ENCODE results near the gene SCFD2. TPM values are rescaled to one million over a fixed set of nuclear protein-coding genes. Genes with fewer than 3 reads are reported as not detected.

Gene SCFD2
- polyA plus RNA-seq, 1 donor from 2014 or later = 5.0 TPM

- H3K9me3 ChIP-seq (ENCODE audit: low read length) = no peaks in the 10 kb centered on the region
- H3K4me2 ChIP-seq (ENCODE audit: low read length) = no peak overlapping the region
- TF ChIP-seq EZH2 (IDR thresholded peaks at IDR 0.05; ENCODE audit: borderline replicate concordance, insufficient read depth, low read length, poor library complexity, severe bottlenecking) = no peak
- TF ChIP-seq RAD21 (conservative IDR thresholded peaks at IDR 0.05) = no peak
- no peak for TF ChIP-seq POLR2AphosphoS5 (IDR thresholded peaks at IDR 0.05)
- no peak for TF ChIP-seq REST (IDR thresholded peaks at IDR 0.05; ENCODE audit: borderline replicate concordance)
- TF ChIP-seq SMC3 (conservative IDR thresholded peaks at IDR 0.05; ENCODE audit: poor library complexity) = no peak
- TF ChIP-seq CTCF (IDR thresholded peaks at IDR 0.05; ENCODE audit: poor library complexity, severe bottlenecking) = no peak
- no peak for TF ChIP-seq MXI1 (conservative IDR thresholded peaks at IDR 0.05; ENCODE audit: poor library complexity, severe bottlenecking)
- TF ChIP-seq TAF1 (IDR thresholded peaks at IDR 0.05; ENCODE audit: low read depth) = no peak
- TF ChIP-seq EP300 (conservative IDR thresholded peaks at IDR 0.05; ENCODE audit: poor library complexity, severe bottlenecking) = no peak
- no peak overlapping the region for H2AFZ ChIP-seq (ENCODE audit: low read depth, low read length)
- no peak overlapping the region for H3K9ac ChIP-seq (ENCODE audit: low read length)
- no peaks in the 10 kb centered on the region for H3K36me3 ChIP-seq (ENCODE audit: insufficient read depth, low read length)
- H3F3A ChIP-seq (ENCODE audit: insufficient read depth, low read length, poor library complexity, severe bottlenecking) = no peaks in the 10 kb centered on the region
- no peaks in the 10 kb centered on the region for H3K79me2 ChIP-seq (replicated peaks; ENCODE audit: insufficient read depth, low read length)
- H3K27me3 ChIP-seq (ENCODE audit: insufficient read depth, low read depth, low read length) = no peaks in the 10 kb centered on the region
- H3K27ac ChIP-seq (ENCODE audit: low read length) = no peak overlapping the region
- no peaks in the 10 kb centered on the region for H3K9me2 ChIP-seq (ENCODE audit: insufficient read depth, low read length)
- no peaks in the 10 kb centered on the region for H4K20me1 ChIP-seq (ENCODE audit: insufficient read depth)
- no peak overlapping the region for H3K4me3 ChIP-seq (ENCODE audit: low read length)
These were observed 84.4 kb downstream of the SCFD2 start for GRCh38 chr4:53281438-53281837.

GRCh38 chr4:53280846-53281245, 85.0 kb downstream of the SCFD2 start:
- Histone ChIP-seq H3K79me2 (replicated peaks; ENCODE audit: insufficient read depth, low read length) (no peaks in the 10 kb centered on the region), H3K4me3 (ENCODE audit: low read length) (no peak overlapping the region), H3K9me3 (ENCODE audit: low read length) (no peaks in the 10 kb centered on the region), H3K4me2 (ENCODE audit: low read length) (no peak overlapping the region), H3K27me3 (ENCODE audit: insufficient read depth, low read depth, low read length) (no peaks in the 10 kb centered on the region), H3K9ac (ENCODE audit: low read length) (no peak overlapping the region), H3K36me3 (ENCODE audit: insufficient read depth, low read length) (no peaks in the 10 kb centered on the region), H4K20me1 (ENCODE audit: insufficient read depth) (no peaks in the 10 kb centered on the region), H3K27ac (ENCODE audit: low read length) (no peak overlapping the region), H2AFZ (ENCODE audit: low read depth, low read length) (no peak overlapping the region), H3F3A (ENCODE audit: insufficient read depth, low read length, poor library complexity, severe bottlenecking) (no peaks in the 10 kb centered on the region), H3K9me2 (ENCODE audit: insufficient read depth, low read length) (no peaks in the 10 kb centered on the region)
- TF ChIP-seq CTCF (IDR thresholded peaks at IDR 0.05; ENCODE audit: poor library complexity, severe bottlenecking) (no peak), EZH2 (IDR thresholded peaks at IDR 0.05; ENCODE audit: borderline replicate concordance, insufficient read depth, low read length, poor library complexity, severe bottlenecking) (no peak), RAD21 (conservative IDR thresholded peaks at IDR 0.05) (no peak), REST (IDR thresholded peaks at IDR 0.05; ENCODE audit: borderline replicate concordance) (no peak), POLR2AphosphoS5 (IDR thresholded peaks at IDR 0.05) (no peak), EP300 (conservative IDR thresholded peaks at IDR 0.05; ENCODE audit: poor library complexity, severe bottlenecking) (no peak), SMC3 (conservative IDR thresholded peaks at IDR 0.05; ENCODE audit: poor library complexity) (no peak), TAF1 (IDR thresholded peaks at IDR 0.05; ENCODE audit: low read depth) (no peak), MXI1 (conservative IDR thresholded peaks at IDR 0.05; ENCODE audit: poor library complexity, severe bottlenecking) (no peak)
